Smooth muscle cell (in vitro differentiated cells): ENCODE data around the gene ZG16. TPM values are rescaled to one million over a fixed set of nuclear protein-coding genes. Genes with fewer than 3 reads are reported as not detected.
A peak's percentile ranks its signal among the peaks of the same experiment; 100 is the strongest.

Experiments used
- DNase-seq: peaks from one replicate; lab custom pipeline; 2025; ENCODE audit not compliant: unreplicated experiment; lab: John Stamatoyannopoulos, UW
- H2AFZ ChIP-seq: fragments of 200-600 bp; sonication (generic); 2 replicates; pipeline ENCODE4 v1.6.0; 2016; ENCODE audit warnings: antibody characterized with exemption, low read depth, mild to moderate bottlenecking
- H3F3A ChIP-seq: fragments of 200-600 bp; sonication (generic); 2 replicates; pipeline ENCODE4 v1.6.0; 2017; ENCODE audit warnings: antibody characterized with exemption, low read depth
- H3K27ac ChIP-seq: fragments of 200-600 bp; sonication (generic); 2 replicates; pipeline ENCODE4 v1.5.1; 2016; ENCODE audit warnings: low read depth, mild to moderate bottlenecking
- H3K27me3 ChIP-seq: fragments of 200-600 bp; sonication (generic); 2 replicates; pipeline ENCODE4 v1.6.1; 2016; ENCODE audit warnings: low read depth, mild to moderate bottlenecking
- H3K36me3 ChIP-seq: fragments of 200-600 bp; sonication (generic); 2 replicates; pipeline ENCODE4 v1.5.1; 2016; ENCODE audit warnings: low read depth
- H3K4me1 ChIP-seq: fragments of 200-600 bp; sonication (generic); 2 replicates; pipeline ENCODE4 v1.5.1; 2016; ENCODE audit warnings: low read depth
- H3K4me2 ChIP-seq: fragments of 200-600 bp; sonication (generic); 2 replicates; pipeline ENCODE4 v1.6.0; 2016; ENCODE audit warnings: mild to moderate bottlenecking
- H3K4me3 ChIP-seq: fragments of 200-600 bp; sonication (generic); 2 replicates; pipeline ENCODE4 v1.5.1; 2016; ENCODE audit warnings: mild to moderate bottlenecking
- H3K79me2 ChIP-seq: fragments of 200-600 bp; sonication (generic); 2 replicates; pipeline ENCODE4 v1.6.0; 2016; ENCODE audit warnings: low read depth, mild to moderate bottlenecking
- H3K9ac ChIP-seq: fragments of 200-600 bp; sonication (generic); 2 replicates; pipeline ENCODE4 v1.6.0; 2016; ENCODE audit warnings: low read depth
- H3K9me3 ChIP-seq: fragments of 200-600 bp; sonication (generic); replicated peaks from 2 replicates; pipeline ENCODE4 v1.5.1; 2016; ENCODE audit warnings: low read depth
- H4K20me1 ChIP-seq: fragments of 200-600 bp; sonication (generic); 2 replicates; pipeline ENCODE4 v1.6.0; 2016; ENCODE audit warnings: low read depth
- CTCF ChIP-seq: fragments of 200-600 bp; sonication (generic); IDR thresholded peaks from 2 replicates; pipeline ENCODE4 v1.5.1; 2017; ENCODE audit warnings: borderline replicate concordance, mild to moderate bottlenecking, antibody characterized with exemption; ENCODE audit not compliant: insufficient read depth, poor library complexity, severe bottlenecking
- WGBS: methylation state at CpG from one replicate; pipeline ENCODE4 v1.1.7; 2016; ENCODE audit warnings: low lambda C conversion rate; 5-methylcytosine and 5-hydroxymethylcytosine counted together
- polyA plus RNA-seq: library from polyadenylated mRNA; unstranded; fragments of >200 nt; fragmentation: Nextera tagmentation; extraction: Ambion mirVana; gene quantifications from 2 replicates; pipeline ENCODE4 v1.2.1, GENCODE V29; 2016
- total RNA-seq: library from RNA; depleted of rRNA; stranded (reverse); fragments of >200 nt; gene quantifications from 2 replicates; pipeline ENCODE4 v1.2.3, GENCODE V29; 2014

ZG16 gene
- total and polyA plus RNA-seq, 2 experiments from 2014 or later: not detected

- no peak for DNase-seq
- no peak overlapping the region for H3K4me3 ChIP-seq
- no peaks in the 10 kb centered on the region for H3K36me3 ChIP-seq
- WGBS: 48% methylated on average over 4 of the region's 4 CpGs
- H3K4me2 ChIP-seq: peak overlapping the region; percentile 90
- H3K9me3 ChIP-seq: no peaks in the 10 kb centered on the region
- no peaks in the 10 kb centered on the region for H3K27me3 ChIP-seq
- no peak for TF ChIP-seq CTCF
- peaks cover 6% of the 10 kb centered on the region for H4K20me1 ChIP-seq
- H3F3A ChIP-seq: peaks cover 27% of the 10 kb centered on the region
- H3K4me1 ChIP-seq: peaks cover 39% of the 10 kb centered on the region
- no peak overlapping the region for H3K9ac ChIP-seq
- peak overlapping the region; percentile 3 for H3K27ac ChIP-seq
- H3K79me2 ChIP-seq: peaks cover 55% of the 10 kb centered on the region
- H2AFZ ChIP-seq: no peak overlapping the region
These were observed 40.0 kb downstream of the ZG16 start for GRCh38 chr16:29818082-29818481.

GRCh38 chr16:29819506-29819905, 41.5 kb downstream of the ZG16 start:
- Histone ChIP-seq H3F3A (peaks cover 27% of the 10 kb centered on the region), H4K20me1 (peaks cover 11% of the 10 kb centered on the region), H3K27me3 (no peaks in the 10 kb centered on the region), H2AFZ (no peak overlapping the region), H3K27ac (peak overlapping the region; percentile 86), H3K9ac (no peak overlapping the region), H3K4me2 (no peak overlapping the region), H3K4me3 (peak overlapping the region; percentile 59), H3K4me1 (peaks cover 34% of the 10 kb centered on the region), H3K79me2 (peaks cover 51% of the 10 kb centered on the region), H3K9me3 (no peaks in the 10 kb centered on the region), H3K36me3 (no peaks in the 10 kb centered on the region)
- DNase-seq: no peak
- WGBS: 94% methylated on average over 15 of the region's 15 CpGs
- no peak for TF ChIP-seq CTCF

GRCh38 chr16:29820271-29820701, 42.2 kb downstream of the ZG16 start, which contains the start of gene MVP:
Gene MVP (plus strand): TSS chr16:29820462. CDS start chr16:29830550, 10,088 bp downstream.
- H3K4me1 ChIP-seq: peaks cover 33% of the 10 kb centered on the region
- peak within 1 kb of the TSS; percentile 93 for H3K4me2 ChIP-seq
- peak within 1 kb of the TSS; percentile 41 for H3K9ac ChIP-seq
- peak within 1 kb of the TSS; percentile 86 for H3K27ac ChIP-seq
- H4K20me1 ChIP-seq: peaks cover 18% of the 10 kb centered on the region
- H2AFZ ChIP-seq: no peak within 1 kb of the TSS
- peaks cover 29% of the 10 kb centered on the region for H3F3A ChIP-seq
- DNase-seq: no peak
- no peaks in the 10 kb centered on the region for H3K9me3 ChIP-seq
- peak within 1 kb of the TSS; percentile 59 for H3K4me3 ChIP-seq
- H3K79me2 ChIP-seq: peaks cover 51% of the 10 kb centered on the region
- H3K27me3 ChIP-seq: no peaks in the 10 kb centered on the region
- WGBS: 7% methylated on average over 4 of the region's 4 CpGs
- no peak for TF ChIP-seq CTCF
- no peaks in the 10 kb centered on the region for H3K36me3 ChIP-seq
